ENCODE measurements around the gene ANXA6. TPM values are rescaled to one million over a fixed set of nuclear protein-coding genes. Genes with fewer than 3 reads are reported as not detected.

Gene ANXA6
- total and polyA plus RNA-seq, 10 of the 15 experiments (the other 5 are each of a cell fraction or from before 2014, with no cell fraction given), result 44.0 to 571 (median 465) TPM

DNA sequence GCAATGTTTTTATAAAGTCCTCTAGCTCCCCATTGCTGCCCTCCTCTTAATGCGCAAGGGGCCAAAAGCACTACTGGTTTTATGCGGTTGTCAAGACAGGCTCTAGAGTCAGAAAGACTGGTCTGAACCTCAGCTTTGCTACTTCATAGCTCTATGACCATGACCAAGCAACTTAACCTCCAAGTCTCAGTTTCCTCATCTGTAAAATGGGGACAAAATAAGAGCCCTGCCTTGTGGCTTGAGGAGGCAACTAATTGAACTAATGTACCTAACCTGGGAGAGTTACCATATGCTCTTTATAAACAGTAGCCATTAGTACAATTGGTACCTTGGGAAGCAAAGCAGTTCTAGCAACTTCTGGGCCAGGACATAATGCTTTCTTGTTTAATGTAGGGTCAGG lies 36.5 kb downstream of the ANXA6 start:
- no peaks in the 10 kb centered on the region for H4K20me1 ChIP-seq (ENCODE audit: control insufficient read depth, insufficient read depth)
- no peak for FAIRE-seq

DNA sequence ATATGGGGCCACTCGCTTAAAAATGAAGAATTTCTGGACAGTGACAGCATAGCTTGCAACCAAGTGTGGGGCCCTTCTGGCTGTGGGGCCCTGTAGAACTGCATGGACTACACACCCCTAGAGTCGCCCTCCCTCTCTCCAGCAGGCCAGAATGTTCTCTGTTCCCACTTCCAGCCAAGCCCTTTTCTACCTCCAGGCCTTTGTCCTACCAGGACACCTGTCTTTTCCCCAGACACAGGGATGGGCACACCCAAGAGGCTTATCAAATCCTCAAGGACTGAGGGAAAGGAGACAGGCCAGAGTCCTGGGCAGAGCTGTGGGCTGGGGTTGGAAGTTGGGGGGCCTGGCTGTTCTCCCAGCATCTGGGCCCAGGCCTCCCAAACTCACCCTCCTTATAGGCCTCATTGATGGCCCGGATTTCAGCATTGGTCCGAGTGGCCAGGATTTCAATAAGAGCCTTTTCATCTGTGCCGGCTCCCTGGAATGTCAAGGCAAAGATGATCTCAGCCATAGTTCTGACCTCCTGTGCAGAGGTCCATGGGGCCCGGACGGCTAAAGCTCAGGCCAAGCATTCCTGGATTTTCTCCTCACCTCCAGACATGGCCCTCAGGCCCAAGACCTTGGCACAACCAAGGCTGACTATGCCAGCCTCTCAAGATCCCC lies 38.5 kb downstream of the ANXA6 start:
- no peak overlapping the region for H2AFZ ChIP-seq (ENCODE audit: control insufficient read depth, low read depth, low read length)
- no peak overlapping the region for H3K4me3 ChIP-seq
- peaks cover 51 to 53% of the 10 kb centered on the region in 2 experiments for H3K36me3 ChIP-seq (ENCODE audit: control insufficient read depth in 2 of 2, insufficient read depth in 2 of 2, low read length in 1 of 2)
- WGBS (ENCODE audit: insufficient coverage, insufficient replicate concordance, low lambda C conversion rate, missing lambda C conversion rate), result 100% methylated on average over 7 of the region's 7 CpGs
- in situ Hi-C loops (cut with MboI), result no loop called here
- no peaks in the 10 kb centered on the region for H4K20me1 ChIP-seq (ENCODE audit: control insufficient read depth, insufficient read depth)
- no peak overlapping the region for H3K9ac ChIP-seq (ENCODE audit: control insufficient read depth, insufficient read depth, low read length)
- H3K4me2 ChIP-seq (ENCODE audit: control insufficient read depth, insufficient read depth), result no peak overlapping the region
- RAD21 ChIA-PET (ENCODE audit: unreplicated experiment), result interaction anchor here (1.2 to 5.7 kb wide), 3 partner anchors 23 to 69 kb away, joined by 3 to 178 read pairs (median 4); no protein-coding TSS in a partner anchor
- peaks cover 13% of the 10 kb centered on the region for H3K4me1 ChIP-seq (ENCODE audit: control insufficient read depth, insufficient read depth, low read length)
- no peak for ATAC-seq
- SMC1A ChIA-PET (ENCODE audit: uncharacterized antibody, unreplicated experiment), result interaction anchor here (1.0 to 6.8 kb wide), 3 partner anchors 38 to 60 kb away, joined by 3 to 150 read pairs (median 4); partner anchors contain the start of gene TNIP1
- no TSS peak for BruUV-seq (replicated peaks)
- H3K27me3 ChIP-seq (replicated peaks in 1 of 2; ENCODE audit: control insufficient read depth in 2 of 2, insufficient read depth in 2 of 2, low read length in 1 of 2), result no peaks in the 10 kb centered on the region
- intact Hi-C loops (cut with micrococcal nuclease; ENCODE audit: unreplicated experiment), result no loop called here
- POLR2A ChIA-PET, result no interaction called here
- DNase-seq (ENCODE audit: low read depth, low spot score), result no peak
- CTCF ChIA-PET, result interaction anchor here (0.7 to 23.4 kb wide), 4 partner anchors 11 to 65 kb away, joined by 3 to 691 read pairs (median 92); no protein-coding TSS in a partner anchor
- no peaks in the 10 kb centered on the region for H3K9me3 ChIP-seq (replicated peaks; ENCODE audit: control insufficient read depth, insufficient read depth, low read length)
- H3K79me2 ChIP-seq (ENCODE audit: control insufficient read depth, insufficient read depth, low read length), result peaks cover 20% of the 10 kb centered on the region
- no peak for TF ChIP-seq FOXK2 (IDR thresholded peaks at IDR 0.05)
- FAIRE-seq, result no peak
- H3K27ac ChIP-seq (ENCODE audit: control insufficient read depth, insufficient read depth), result no peak overlapping the region

More for the DNA sequence above, 36.5 kb downstream of the ANXA6 start:
- no peak for ATAC-seq
- no peak overlapping the region for H2AFZ ChIP-seq (ENCODE audit: control insufficient read depth, low read depth, low read length)
- no peaks in the 10 kb centered on the region for H3K27me3 ChIP-seq (replicated peaks in 1 of 2; ENCODE audit: control insufficient read depth in 2 of 2, insufficient read depth in 2 of 2, low read length in 1 of 2)
- BruUV-seq (replicated peaks), result no TSS peak
- H3K9ac ChIP-seq (ENCODE audit: control insufficient read depth, insufficient read depth, low read length), result no peak overlapping the region
- no peak for DNase-seq (ENCODE audit: low read depth, low spot score)
- SMC1A ChIA-PET (ENCODE audit: uncharacterized antibody, unreplicated experiment), result interaction anchor here (31.5 kb wide), 1 partner anchor 35 kb away, joined by 1132 read pairs; the partner anchor contains the start of gene ANXA6
- H3K27ac ChIP-seq (ENCODE audit: control insufficient read depth, insufficient read depth), result no peak overlapping the region
- peaks cover 29% of the 10 kb centered on the region for H3K79me2 ChIP-seq (ENCODE audit: control insufficient read depth, insufficient read depth, low read length)
- no peak overlapping the region for H3K4me2 ChIP-seq (ENCODE audit: control insufficient read depth, insufficient read depth)
- RAD21 ChIA-PET (ENCODE audit: unreplicated experiment), result interaction anchor here (1.0 to 1.6 kb wide), 4 partner anchors 10 to 69 kb away, joined by 4 to 6 read pairs (median 4); no protein-coding TSS in a partner anchor
- no peak for TF ChIP-seq BMI1 (IDR thresholded peaks at IDR 0.05; ENCODE audit: borderline replicate concordance)
- no peak for TF ChIP-seq PAX8 (IDR thresholded peaks at IDR 0.05)
- peaks cover 34% of the 10 kb centered on the region for H3K4me1 ChIP-seq (ENCODE audit: control insufficient read depth, insufficient read depth, low read length)
- H3K4me3 ChIP-seq, result no peak overlapping the region
- peaks cover 44 to 57% of the 10 kb centered on the region in 2 experiments for H3K36me3 ChIP-seq (ENCODE audit: control insufficient read depth in 2 of 2, insufficient read depth in 2 of 2, low read length in 1 of 2)
- WGBS (ENCODE audit: insufficient coverage, insufficient replicate concordance, low lambda C conversion rate, missing lambda C conversion rate), result 96% methylated on average over 2 of the region's 2 CpGs
- no peaks in the 10 kb centered on the region for H3K9me3 ChIP-seq (replicated peaks; ENCODE audit: control insufficient read depth, insufficient read depth, low read length)
- POLR2A ChIA-PET, result interaction anchor here (0.9 to 1.0 kb wide), 3 partner anchors 38 to 80 kb away, joined by 3 read pairs; partner anchors contain the start of gene TNIP1
- CTCF ChIA-PET, result interaction anchor here (1.1 to 26.4 kb wide), 4 partner anchors 32 to 118 kb away, joined by 3 to 1107 read pairs (median 347); partner anchors contain the start of gene ANXA6
- in situ Hi-C loops (cut with MboI), result loop anchor here (5.0 kb wide), 2 partner anchors 41 to 69 kb away; no protein-coding TSS in a partner anchor
- intact Hi-C loops (cut with micrococcal nuclease; ENCODE audit: unreplicated experiment), result no loop called here
